SK-N-SH (cell line): ENCODE data around the gene NRF1. TPM values are rescaled to one million over a fixed set of nuclear protein-coding genes. Genes with fewer than 3 reads are reported as not detected.

Experiments used
- CTCF ChIA-PET: fragments of 300-600, 350-600 bp; formaldehyde crosslinking; extraction: SDS; loops from one replicate; lab custom pipeline; 2021; lab: Yijun Ruan, JAX
- POLR2A ChIA-PET: fragments of 350-600 bp; sonication (Branson Sonifier 250); formaldehyde crosslinking; extraction: SDS; loops from one replicate; lab custom pipeline; 2020; ENCODE audit warnings: antibody characterized with exemption, inconsistent platforms; lab: Yijun Ruan, JAX
- DNase-seq: peaks from one replicate; pipeline ENCODE4 v3.0.0; 2012
- H2AFZ ChIP-seq: fragments of 200-600 bp; sonication (generic); 2 replicates; pipeline ENCODE4 v1.8.1; 2016; ENCODE audit warnings: antibody characterized with exemption, mild to moderate bottlenecking, low read depth
- H3F3A ChIP-seq: fragments of 200-600 bp; sonication (generic); replicated peaks from 2 replicates; pipeline ENCODE3; 2016; ENCODE audit warnings: antibody characterized with exemption, mild to moderate bottlenecking; ENCODE audit not compliant: insufficient read depth
- H3K27ac ChIP-seq, 2 experiments: fragments of 200-500 bp in 1 of 2; fragments of 200-600 bp in 1 of 2; sonication (Bioruptor generic) in 1 of 2; sonication (generic), shearing (Covaris generic) in 1 of 2; 2 replicates each; pipeline versions ENCODE4 v1.5.1 to v1.6.1; 2014 to 2016; ENCODE audit warnings: low read depth in 2 of 2, inconsistent platforms in 1 of 2, low read length in 1 of 2, mild to moderate bottlenecking in 1 of 2, mixed read lengths in 1 of 2
- H3K27me3 ChIP-seq: fragments of 200-600 bp; sonication (generic), shearing (Covaris generic); 2 replicates; pipeline ENCODE4 v1.6.1; 2016; ENCODE audit warnings: mixed run types; ENCODE audit not compliant: insufficient read depth
- H3K36me3 ChIP-seq, 2 experiments: fragments of 200-500 bp in 1 of 2; fragments of 200-600 bp in 1 of 2; sonication (Bioruptor generic) in 1 of 2; sonication (generic) in 1 of 2; replicated peaks in 1 of 2; 2 replicates each; pipeline versions ENCODE3 to v1.5.1; 2014 to 2016; ENCODE audit warnings: low read length in 1 of 2, mild to moderate bottlenecking in 1 of 2; ENCODE audit not compliant: insufficient read depth in 2 of 2, control insufficient read depth in 1 of 2
- H3K4me1 ChIP-seq, 2 experiments: fragments of 200-500 bp in 1 of 2; fragments of 200-600 bp in 1 of 2; sonication (Bioruptor generic) in 1 of 2; sonication (generic), shearing (Covaris generic) in 1 of 2; 2 replicates each; pipeline versions ENCODE4 v1.5.1 to v1.6.1; 2014 to 2016; ENCODE audit warnings: low read depth in 1 of 2, low read length in 1 of 2, mixed run types in 1 of 2; ENCODE audit not compliant: insufficient read depth in 2 of 2, control insufficient read depth in 1 of 2
- H3K4me2 ChIP-seq: fragments of 200-600 bp; sonication (generic), shearing (Covaris generic); 2 replicates; pipeline ENCODE4 v1.6.1; 2017; ENCODE audit warnings: mixed run types
- H3K4me3 ChIP-seq, 2 experiments: fragments of 200-500 bp in 1 of 2; fragments of 200-600 bp in 1 of 2; sonication (Bioruptor generic) in 1 of 2; sonication (generic), shearing (Covaris generic) in 1 of 2; 2 replicates each; pipeline versions ENCODE4 v1.5.1 to v1.8.1; 2014 to 2016; ENCODE audit warnings: low read depth in 2 of 2, inconsistent platforms in 1 of 2, low read length in 1 of 2, mild to moderate bottlenecking in 1 of 2, mixed read lengths in 1 of 2, moderate library complexity in 1 of 2
- H3K79me2 ChIP-seq: fragments of 200-600 bp; sonication (generic); 2 replicates; pipeline ENCODE4 v1.8.1; 2017; ENCODE audit warnings: mild to moderate bottlenecking; ENCODE audit not compliant: insufficient read depth
- H3K9ac ChIP-seq: fragments of 200-600 bp; sonication (generic); 2 replicates; pipeline ENCODE4 v1.6.1; 2017; ENCODE audit warnings: mixed run types
- H3K9me2 ChIP-seq: fragments of 200-600 bp; sonication (generic); 2 replicates; pipeline ENCODE4 v1.6.1; 2017; ENCODE audit warnings: mixed run types
- H3K9me3 ChIP-seq: fragments of 200-600 bp; sonication (generic); 2 replicates; pipeline ENCODE4 v1.6.1; 2017; ENCODE audit warnings: mixed run types, mild to moderate bottlenecking, moderate library complexity
- H4K20me1 ChIP-seq: fragments of 200-600 bp; sonication (generic); 2 replicates; pipeline ENCODE4 v1.6.1; 2017; ENCODE audit warnings: mild to moderate bottlenecking, mixed run types; ENCODE audit not compliant: insufficient read depth
- CHD2 ChIP-seq: fragments of 150-350 bp; IDR thresholded peaks from 2 replicates; pipeline ENCODE4 v1.6.1; 2018; ENCODE audit warnings: low read length; ENCODE audit not compliant: partially characterized antibody
- FOXJ3 ChIP-seq: sonication (generic); formaldehyde crosslinking; IDR thresholded peaks from 2 replicates; pipeline ENCODE4 v1.5.1; 2020; ENCODE audit warnings: mild to moderate bottlenecking, missing genetic modification reagents
- FOXM1 ChIP-seq: IDR thresholded peaks from 2 replicates; pipeline ENCODE4 v1.4.0; 2012; ENCODE audit warnings: low read depth, mild to moderate bottlenecking
- POLR2AphosphoS5 ChIP-seq: IDR thresholded peaks from 2 replicates; pipeline ENCODE4 v1.6.1; 2012; ENCODE audit warnings: low read depth, low read length
- RCOR1 ChIP-seq: fragments of 150-350 bp; IDR thresholded peaks from 2 replicates; pipeline ENCODE4 v1.6.1; 2017; ENCODE audit warnings: antibody characterized with exemption, low read length
- SMC3 ChIP-seq: IDR thresholded peaks from 2 replicates; pipeline ENCODE4 v1.6.1; 2012; ENCODE audit warnings: low read depth, low read length, improper control_type of control experiment
- USF2 ChIP-seq: fragments of 150-350 bp; IDR thresholded peaks from 2 replicates; pipeline ENCODE4 v1.6.1; 2017; ENCODE audit warnings: antibody characterized with exemption, low read length, low read depth, borderline replicate concordance
- ZBTB33 ChIP-seq: IDR thresholded peaks from 2 replicates; pipeline ENCODE4 v1.4.0; 2012; ENCODE audit warnings: low read depth, borderline replicate concordance
- WGBS: methylation state at CpG from one replicate; pipeline ENCODE4 v1.1.6; 2017; ENCODE audit warnings: low lambda C conversion rate; 5-methylcytosine and 5-hydroxymethylcytosine counted together
- polyA plus RNA-seq, 3 experiments: library from polyadenylated mRNA; depleted of rRNA; stranded (reverse); fragments of >200 nt; gene quantifications; 2 replicates each; pipeline ENCODE4 v1.2.3, GENCODE V29; 2012
- TF ChIP-seq, protein P1 (sequence below): IDR thresholded peaks from 2 replicates; pipeline ENCODE4; 2012

Gene NRF1
- polyA plus RNA-seq, 1 of the 3 experiments (the other 2 are of a cell fraction) = 10.9 TPM

DNA sequence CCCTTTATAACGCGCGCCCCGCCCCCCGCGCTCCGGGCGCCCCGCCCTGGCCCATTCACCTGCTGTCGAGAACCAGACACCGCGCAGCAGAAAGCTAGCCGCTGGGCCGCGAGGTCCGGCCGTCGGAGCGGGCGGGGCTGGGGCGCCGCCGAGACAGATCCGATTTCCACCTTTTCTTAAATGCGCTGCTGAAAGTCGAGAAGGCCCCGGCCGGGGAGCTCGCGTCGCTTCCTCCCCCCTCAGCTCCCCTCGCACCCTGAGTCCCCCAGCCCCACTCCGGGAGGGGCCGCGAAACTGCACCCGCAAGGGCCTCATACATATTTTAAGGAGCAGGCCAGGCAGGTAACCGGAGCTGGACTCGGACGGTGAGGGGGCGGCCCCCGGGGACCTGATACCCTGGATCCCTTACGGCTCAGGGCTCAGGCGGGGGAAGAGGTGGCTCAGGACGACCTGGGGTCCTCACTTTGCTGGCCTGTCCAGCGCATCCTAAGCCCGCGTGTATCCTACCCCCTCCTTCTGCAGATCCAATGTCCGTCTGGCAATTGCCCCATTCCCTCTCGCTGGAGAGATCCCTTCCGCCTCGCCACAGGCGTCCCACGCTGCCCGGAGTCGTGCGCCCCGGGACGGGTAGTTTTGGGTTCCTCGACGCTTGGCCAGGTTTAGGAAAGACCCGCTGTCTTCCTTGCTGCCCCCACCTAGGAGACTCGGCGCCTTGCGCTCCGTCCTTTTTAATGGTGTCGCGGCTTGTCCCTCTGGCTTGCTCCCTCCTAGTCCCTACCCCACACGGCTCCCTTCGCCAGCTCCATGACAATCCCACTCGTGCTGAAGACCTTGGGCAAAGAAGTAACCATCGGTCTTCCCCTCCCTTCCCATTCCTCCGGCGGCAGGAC, 170.7 kb downstream of the NRF1 start:
- Histone ChIP-seq H3K4me3 (peak overlapping the region; percentile 9 to 91; a peak in 3 of 4 replicates), H3K9ac (no peak overlapping the region), H3K9me2 (no peaks in the 10 kb centered on the region), H3K36me3 (no peaks in the 10 kb centered on the region), H3K4me2 (peak overlapping the region; percentile 94), H3K4me1 (peaks cover 0 to 35% of the 10 kb centered on the region in 2 experiments; a peak in 1 of 4 replicates), H4K20me1 (peaks cover 14% of the 10 kb centered on the region; the same call in 1 of the 2 replicates), H3K79me2 (peaks cover 13% of the 10 kb centered on the region; the same call in 1 of the 2 replicates), H3F3A (peaks cover 4% of the 10 kb centered on the region), H3K9me3 (no peaks in the 10 kb centered on the region), H2AFZ (no peak overlapping the region; the same call in 1 of the 2 replicates), H3K27me3 (peaks cover 45% of the 10 kb centered on the region), H3K27ac (no peak overlapping the region)
- no peak for TF ChIP-seq FOXM1
- TF ChIP-seq, protein P1, sequence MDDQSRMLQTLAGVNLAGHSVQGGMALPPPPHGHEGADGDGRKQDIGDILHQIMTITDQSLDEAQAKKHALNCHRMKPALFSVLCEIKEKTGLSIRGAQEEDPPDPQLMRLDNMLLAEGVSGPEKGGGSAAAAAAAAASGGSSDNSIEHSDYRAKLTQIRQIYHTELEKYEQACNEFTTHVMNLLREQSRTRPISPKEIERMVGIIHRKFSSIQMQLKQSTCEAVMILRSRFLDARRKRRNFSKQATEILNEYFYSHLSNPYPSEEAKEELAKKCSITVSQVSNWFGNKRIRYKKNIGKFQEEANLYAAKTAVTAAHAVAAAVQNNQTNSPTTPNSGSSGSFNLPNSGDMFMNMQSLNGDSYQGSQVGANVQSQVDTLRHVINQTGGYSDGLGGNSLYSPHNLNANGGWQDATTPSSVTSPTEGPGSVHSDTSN = no peak
- no peak for TF ChIP-seq POLR2AphosphoS5
- TF ChIP-seq RCOR1 = no peak
- no peak for TF ChIP-seq SMC3
- TF ChIP-seq FOXJ3 (CRISPR knock-in tag) = no peak
- no peak for TF ChIP-seq USF2
- no peak for TF ChIP-seq CHD2
- TF ChIP-seq ZBTB33 = no peak
- peak; percentile 83 for DNase-seq
- 24% methylated on average over 55 of the region's 73 CpGs for WGBS
- ChIA-PET CTCF (interaction anchor here (1.1 to 2.6 kb wide), 4 partner anchors 9 to 43 kb away, joined by 3 to 18 read pairs (median 3); no protein-coding TSS in a partner anchor), POLR2A (no interaction called here)
